Measurements from ENCODE around the gene SLC39A9. TPM values are rescaled to one million over a fixed set of nuclear protein-coding genes. Genes with fewer than 3 reads are reported as not detected.

Gene SLC39A9
- total and polyA plus RNA-seq, 2 experiments from 2014 or later = 17.7 to 48.1 TPM

DNA sequence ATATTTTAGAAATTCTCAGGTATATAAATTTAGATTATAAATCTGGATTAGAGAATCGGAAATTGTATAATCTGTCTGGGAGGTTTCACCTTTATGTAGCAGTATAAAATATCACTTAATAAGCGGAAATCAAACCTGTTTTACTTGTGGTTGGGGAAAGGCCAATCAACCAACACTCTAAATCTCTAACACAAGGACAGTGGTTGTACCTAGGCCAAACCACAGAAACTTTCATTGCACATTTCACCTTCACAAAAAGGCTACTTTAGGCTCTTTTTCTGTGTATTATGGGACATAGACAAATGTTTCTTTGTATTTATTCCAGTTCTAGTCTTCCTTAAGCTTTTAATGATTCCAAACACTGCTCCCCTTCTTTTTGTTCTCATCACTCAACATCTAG lies 20.2 kb upstream of the SLC39A9 start:
- H3K27me3 Mint-ChIP-seq (ENCODE audit: insufficient read depth, low read depth, poor library complexity) = peaks cover 5% of the 10 kb centered on the region
- Histone ChIP-seq H3K4me2 (no peak overlapping the region), H4K20me1 (replicated peaks; ENCODE audit: insufficient read depth) (peaks cover 30% of the 10 kb centered on the region), H3F3A (replicated peaks; ENCODE audit: low read depth) (no peaks in the 10 kb centered on the region), H3K36me3 (ENCODE audit: insufficient read depth) (peaks cover 18% of the 10 kb centered on the region), H2AFZ (no peak overlapping the region), H3K79me2 (replicated peaks; ENCODE audit: insufficient read depth) (peaks cover 34% of the 10 kb centered on the region), H3K4me1 (ENCODE audit: insufficient read depth) (no peaks in the 10 kb centered on the region), H3K9me2 (ENCODE audit: insufficient read depth) (no peaks in the 10 kb centered on the region), H3K4me3 (no peak overlapping the region), H3K27me3 (ENCODE audit: insufficient read depth) (no peaks in the 10 kb centered on the region), H3K27ac (ENCODE audit: low read depth) (no peak overlapping the region)
- peaks cover 5% of the 10 kb centered on the region; the same call in 1 of the 3 replicates for H3K9me3 Mint-ChIP-seq
- H3K36me3 Mint-ChIP-seq (ENCODE audit: low read depth) = peaks cover 57% of the 10 kb centered on the region
- DNase-seq (ENCODE audit: low spot score) = no peak
- H3K27ac Mint-ChIP-seq = no peak overlapping the region
- H3K4me1 Mint-ChIP-seq = no peaks in the 10 kb centered on the region
- TF ChIP-seq JUNB (IDR thresholded peaks at IDR 0.05; ENCODE audit: unreplicated experiment) = no peak
- TF ChIP-seq, protein P1, sequence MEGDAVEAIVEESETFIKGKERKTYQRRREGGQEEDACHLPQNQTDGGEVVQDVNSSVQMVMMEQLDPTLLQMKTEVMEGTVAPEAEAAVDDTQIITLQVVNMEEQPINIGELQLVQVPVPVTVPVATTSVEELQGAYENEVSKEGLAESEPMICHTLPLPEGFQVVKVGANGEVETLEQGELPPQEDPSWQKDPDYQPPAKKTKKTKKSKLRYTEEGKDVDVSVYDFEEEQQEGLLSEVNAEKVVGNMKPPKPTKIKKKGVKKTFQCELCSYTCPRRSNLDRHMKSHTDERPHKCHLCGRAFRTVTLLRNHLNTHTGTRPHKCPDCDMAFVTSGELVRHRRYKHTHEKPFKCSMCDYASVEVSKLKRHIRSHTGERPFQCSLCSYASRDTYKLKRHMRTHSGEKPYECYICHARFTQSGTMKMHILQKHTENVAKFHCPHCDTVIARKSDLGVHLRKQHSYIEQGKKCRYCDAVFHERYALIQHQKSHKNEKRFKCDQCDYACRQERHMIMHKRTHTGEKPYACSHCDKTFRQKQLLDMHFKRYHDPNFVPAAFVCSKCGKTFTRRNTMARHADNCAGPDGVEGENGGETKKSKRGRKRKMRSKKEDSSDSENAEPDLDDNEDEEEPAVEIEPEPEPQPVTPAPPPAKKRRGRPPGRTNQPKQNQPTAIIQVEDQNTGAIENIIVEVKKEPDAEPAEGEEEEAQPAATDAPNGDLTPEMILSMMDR (conservative IDR thresholded peaks at IDR 0.05; ENCODE audit: low read depth in 2 of 2) = no peak
- H3K4me3 Mint-ChIP-seq = no peak overlapping the region
- no peak for ATAC-seq

DNA sequence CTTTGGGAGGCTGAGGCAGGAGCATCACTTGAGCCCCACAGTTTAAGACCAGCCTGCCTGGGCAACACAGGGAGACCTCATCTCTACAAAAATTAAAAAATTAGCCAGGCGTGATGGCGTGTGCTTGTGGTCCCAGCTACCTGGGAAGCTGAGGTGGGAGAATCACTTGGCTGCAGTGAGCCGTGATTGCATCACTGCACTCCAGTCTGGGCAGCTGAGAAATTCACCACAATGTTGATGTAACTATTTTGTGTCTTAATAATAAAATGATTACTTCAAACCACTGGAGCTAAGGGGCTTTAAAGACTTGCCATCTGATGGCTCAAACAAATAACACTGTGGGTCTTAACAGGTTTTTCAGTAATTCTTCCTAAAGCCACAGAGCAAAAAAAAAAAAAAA lies 11.2 kb upstream of the SLC39A9 start:
- Histone ChIP-seq H3K79me2 (replicated peaks; ENCODE audit: insufficient read depth) (peaks cover 100% of the 10 kb centered on the region), H3K36me3 (ENCODE audit: insufficient read depth) (peaks cover 47% of the 10 kb centered on the region)
- H3K27ac Mint-ChIP-seq = no peak overlapping the region
- TF ChIP-seq, protein P2, sequence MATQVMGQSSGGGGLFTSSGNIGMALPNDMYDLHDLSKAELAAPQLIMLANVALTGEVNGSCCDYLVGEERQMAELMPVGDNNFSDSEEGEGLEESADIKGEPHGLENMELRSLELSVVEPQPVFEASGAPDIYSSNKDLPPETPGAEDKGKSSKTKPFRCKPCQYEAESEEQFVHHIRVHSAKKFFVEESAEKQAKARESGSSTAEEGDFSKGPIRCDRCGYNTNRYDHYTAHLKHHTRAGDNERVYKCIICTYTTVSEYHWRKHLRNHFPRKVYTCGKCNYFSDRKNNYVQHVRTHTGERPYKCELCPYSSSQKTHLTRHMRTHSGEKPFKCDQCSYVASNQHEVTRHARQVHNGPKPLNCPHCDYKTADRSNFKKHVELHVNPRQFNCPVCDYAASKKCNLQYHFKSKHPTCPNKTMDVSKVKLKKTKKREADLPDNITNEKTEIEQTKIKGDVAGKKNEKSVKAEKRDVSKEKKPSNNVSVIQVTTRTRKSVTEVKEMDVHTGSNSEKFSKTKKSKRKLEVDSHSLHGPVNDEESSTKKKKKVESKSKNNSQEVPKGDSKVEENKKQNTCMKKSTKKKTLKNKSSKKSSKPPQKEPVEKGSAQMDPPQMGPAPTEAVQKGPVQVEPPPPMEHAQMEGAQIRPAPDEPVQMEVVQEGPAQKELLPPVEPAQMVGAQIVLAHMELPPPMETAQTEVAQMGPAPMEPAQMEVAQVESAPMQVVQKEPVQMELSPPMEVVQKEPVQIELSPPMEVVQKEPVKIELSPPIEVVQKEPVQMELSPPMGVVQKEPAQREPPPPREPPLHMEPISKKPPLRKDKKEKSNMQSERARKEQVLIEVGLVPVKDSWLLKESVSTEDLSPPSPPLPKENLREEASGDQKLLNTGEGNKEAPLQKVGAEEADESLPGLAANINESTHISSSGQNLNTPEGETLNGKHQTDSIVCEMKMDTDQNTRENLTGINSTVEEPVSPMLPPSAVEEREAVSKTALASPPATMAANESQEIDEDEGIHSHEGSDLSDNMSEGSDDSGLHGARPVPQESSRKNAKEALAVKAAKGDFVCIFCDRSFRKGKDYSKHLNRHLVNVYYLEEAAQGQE (IDR thresholded peaks at IDR 0.05; ENCODE audit: unreplicated experiment) = no peak
- TF ChIP-seq, protein P3, sequence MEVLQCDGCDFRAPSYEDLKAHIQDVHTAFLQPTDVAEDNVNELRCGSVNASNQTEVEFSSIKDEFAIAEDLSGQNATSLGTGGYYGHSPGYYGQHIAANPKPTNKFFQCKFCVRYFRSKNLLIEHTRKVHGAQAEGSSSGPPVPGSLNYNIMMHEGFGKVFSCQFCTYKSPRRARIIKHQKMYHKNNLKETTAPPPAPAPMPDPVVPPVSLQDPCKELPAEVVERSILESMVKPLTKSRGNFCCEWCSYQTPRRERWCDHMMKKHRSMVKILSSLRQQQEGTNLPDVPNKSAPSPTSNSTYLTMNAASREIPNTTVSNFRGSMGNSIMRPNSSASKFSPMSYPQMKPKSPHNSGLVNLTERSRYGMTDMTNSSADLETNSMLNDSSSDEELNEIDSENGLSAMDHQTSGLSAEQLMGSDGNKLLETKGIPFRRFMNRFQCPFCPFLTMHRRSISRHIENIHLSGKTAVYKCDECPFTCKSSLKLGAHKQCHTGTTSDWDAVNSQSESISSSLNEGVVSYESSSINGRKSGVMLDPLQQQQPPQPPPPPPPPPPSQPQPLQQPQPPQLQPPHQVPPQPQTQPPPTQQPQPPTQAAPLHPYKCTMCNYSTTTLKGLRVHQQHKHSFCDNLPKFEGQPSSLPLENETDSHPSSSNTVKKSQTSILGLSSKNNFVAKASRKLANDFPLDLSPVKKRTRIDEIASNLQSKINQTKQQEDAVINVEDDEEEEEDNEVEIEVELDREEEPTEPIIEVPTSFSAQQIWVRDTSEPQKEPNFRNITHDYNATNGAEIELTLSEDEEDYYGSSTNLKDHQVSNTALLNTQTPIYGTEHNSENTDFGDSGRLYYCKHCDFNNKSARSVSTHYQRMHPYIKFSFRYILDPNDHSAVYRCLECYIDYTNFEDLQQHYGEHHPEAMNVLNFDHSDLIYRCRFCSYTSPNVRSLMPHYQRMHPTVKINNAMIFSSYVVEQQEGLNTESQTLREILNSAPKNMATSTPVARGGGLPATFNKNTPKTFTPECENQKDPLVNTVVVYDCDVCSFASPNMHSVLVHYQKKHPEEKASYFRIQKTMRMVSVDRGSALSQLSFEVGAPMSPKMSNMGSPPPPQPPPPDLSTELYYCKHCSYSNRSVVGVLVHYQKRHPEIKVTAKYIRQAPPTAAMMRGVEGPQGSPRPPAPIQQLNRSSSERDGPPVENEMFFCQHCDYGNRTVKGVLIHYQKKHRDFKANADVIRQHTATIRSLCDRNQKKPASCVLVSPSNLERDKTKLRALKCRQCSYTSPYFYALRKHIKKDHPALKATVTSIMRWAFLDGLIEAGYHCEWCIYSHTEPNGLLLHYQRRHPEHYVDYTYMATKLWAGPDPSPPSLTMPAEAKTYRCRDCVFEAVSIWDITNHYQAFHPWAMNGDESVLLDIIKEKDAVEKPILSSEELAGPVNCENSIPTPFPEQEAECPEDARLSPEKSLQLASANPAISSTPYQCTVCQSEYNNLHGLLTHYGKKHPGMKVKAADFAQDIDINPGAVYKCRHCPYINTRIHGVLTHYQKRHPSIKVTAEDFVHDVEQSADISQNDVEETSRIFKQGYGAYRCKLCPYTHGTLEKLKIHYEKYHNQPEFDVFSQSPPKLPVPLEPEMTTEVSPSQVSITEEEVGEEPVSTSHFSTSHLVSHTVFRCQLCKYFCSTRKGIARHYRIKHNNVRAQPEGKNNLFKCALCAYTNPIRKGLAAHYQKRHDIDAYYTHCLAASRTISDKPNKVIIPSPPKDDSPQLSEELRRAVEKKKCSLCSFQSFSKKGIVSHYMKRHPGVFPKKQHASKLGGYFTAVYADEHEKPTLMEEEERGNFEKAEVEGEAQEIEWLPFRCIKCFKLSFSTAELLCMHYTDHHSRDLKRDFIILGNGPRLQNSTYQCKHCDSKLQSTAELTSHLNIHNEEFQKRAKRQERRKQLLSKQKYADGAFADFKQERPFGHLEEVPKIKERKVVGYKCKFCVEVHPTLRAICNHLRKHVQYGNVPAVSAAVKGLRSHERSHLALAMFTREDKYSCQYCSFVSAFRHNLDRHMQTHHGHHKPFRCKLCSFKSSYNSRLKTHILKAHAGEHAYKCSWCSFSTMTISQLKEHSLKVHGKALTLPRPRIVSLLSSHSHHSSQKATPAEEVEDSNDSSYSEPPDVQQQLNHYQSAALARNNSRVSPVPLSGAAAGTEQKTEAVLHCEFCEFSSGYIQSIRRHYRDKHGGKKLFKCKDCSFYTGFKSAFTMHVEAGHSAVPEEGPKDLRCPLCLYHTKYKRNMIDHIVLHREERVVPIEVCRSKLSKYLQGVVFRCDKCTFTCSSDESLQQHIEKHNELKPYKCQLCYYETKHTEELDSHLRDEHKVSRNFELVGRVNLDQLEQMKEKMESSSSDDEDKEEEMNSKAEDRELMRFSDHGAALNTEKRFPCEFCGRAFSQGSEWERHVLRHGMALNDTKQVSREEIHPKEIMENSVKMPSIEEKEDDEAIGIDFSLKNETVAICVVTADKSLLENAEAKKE (CRISPR knock-in tag; IDR thresholded peaks at IDR 0.05) = no peak
- TF ChIP-seq, protein P4, sequence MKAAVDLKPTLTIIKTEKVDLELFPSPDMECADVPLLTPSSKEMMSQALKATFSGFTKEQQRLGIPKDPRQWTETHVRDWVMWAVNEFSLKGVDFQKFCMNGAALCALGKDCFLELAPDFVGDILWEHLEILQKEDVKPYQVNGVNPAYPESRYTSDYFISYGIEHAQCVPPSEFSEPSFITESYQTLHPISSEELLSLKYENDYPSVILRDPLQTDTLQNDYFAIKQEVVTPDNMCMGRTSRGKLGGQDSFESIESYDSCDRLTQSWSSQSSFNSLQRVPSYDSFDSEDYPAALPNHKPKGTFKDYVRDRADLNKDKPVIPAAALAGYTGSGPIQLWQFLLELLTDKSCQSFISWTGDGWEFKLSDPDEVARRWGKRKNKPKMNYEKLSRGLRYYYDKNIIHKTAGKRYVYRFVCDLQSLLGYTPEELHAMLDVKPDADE (IDR thresholded peaks at IDR 0.05) = no peak
- TF ChIP-seq ZNF331 (CRISPR knock-in tag; IDR thresholded peaks at IDR 0.05; ENCODE audit: low read depth) (no peak), POLR2AphosphoS5 (IDR thresholded peaks at IDR 0.05; ENCODE audit: low read depth) (no peak), ZNF114 (CRISPR knock-in tag; IDR thresholded peaks at IDR 0.05) (no peak), EZH2phosphoT487 (IDR thresholded peaks at IDR 0.05; ENCODE audit: unreplicated experiment) (no peak), JUNB (IDR thresholded peaks at IDR 0.05; ENCODE audit: unreplicated experiment) (no peak)

More for the DNA sequence above, 11.2 kb upstream of the SLC39A9 start:
- peaks cover 5% of the 10 kb centered on the region for H3K4me1 ChIP-seq (ENCODE audit: insufficient read depth)
- H3F3A ChIP-seq (replicated peaks; ENCODE audit: low read depth) = 0 out of 2 replicates have a peak, but pooled peaks cover under 1% of the 10 kb centered on the region
- no peak overlapping the region for H3K4me3 Mint-ChIP-seq
- peaks cover 11% of the 10 kb centered on the region; the same call in 2 of the 3 replicates for H3K4me1 Mint-ChIP-seq
- ATAC-seq (no peak), DNase-seq (ENCODE audit: low spot score) (no peak)
- H3K27ac ChIP-seq (ENCODE audit: low read depth) = no peak overlapping the region
- H3K27me3 ChIP-seq (ENCODE audit: insufficient read depth) = no peaks in the 10 kb centered on the region
- H3K9me2 ChIP-seq (ENCODE audit: insufficient read depth) = no peaks in the 10 kb centered on the region
- H3K36me3 Mint-ChIP-seq (ENCODE audit: low read depth) = peaks cover 85% of the 10 kb centered on the region
- H3K4me3 ChIP-seq = no peak overlapping the region
- H4K20me1 ChIP-seq (replicated peaks; ENCODE audit: insufficient read depth) = peaks cover 80% of the 10 kb centered on the region
- H3K27me3 Mint-ChIP-seq (ENCODE audit: insufficient read depth, low read depth, poor library complexity) = no peaks in the 10 kb centered on the region
- H3K4me2 ChIP-seq = no peak overlapping the region
- H2AFZ ChIP-seq = no peak overlapping the region
- H3K9me3 Mint-ChIP-seq = no peaks in the 10 kb centered on the region

All from GM23338 (cell line).